Type B pancreatic cell (in vitro differentiated cells): ENCODE measurements around the gene EPHA6. TPM values are rescaled to one million over a fixed set of nuclear protein-coding genes. Genes with fewer than 3 reads are reported as not detected.
A peak's percentile ranks its signal among the peaks of the same experiment; 100 is the strongest.

Source experiments
- DNase-seq: peaks from one replicate; pipeline ENCODE4 v3.0.0; 2021; ENCODE audit warnings: mixed read lengths; ENCODE audit not compliant: unreplicated experiment; ENCODE audit errors: extremely low spot score
- H3K27ac Mint-ChIP-seq: 2 replicates; pipeline ENCODE4 v1.8.0; 2021; ENCODE audit warnings: mild to moderate bottlenecking, mixed read lengths
- H3K27me3 Mint-ChIP-seq: 2 replicates; pipeline ENCODE4 v1.8.0; 2021; ENCODE audit warnings: mixed read lengths
- H3K36me3 Mint-ChIP-seq: 2 replicates; pipeline ENCODE4 v1.8.0; 2021; ENCODE audit warnings: mixed read lengths
- H3K4me1 Mint-ChIP-seq: one replicate; pipeline ENCODE4 v1.8.0; 2021; ENCODE audit warnings: mixed read lengths; ENCODE audit not compliant: unreplicated experiment
- H3K4me3 Mint-ChIP-seq: 2 replicates; pipeline ENCODE4 v1.8.0; 2021; ENCODE audit warnings: mild to moderate bottlenecking, mixed read lengths
- H3K9me3 Mint-ChIP-seq: 2 replicates; pipeline ENCODE4 v1.8.0; 2021; ENCODE audit warnings: mixed read lengths
- long read RNA-seq: library from polyadenylated mRNA; unstranded; transcript quantifications from one replicate; pipeline ENCODE4 v2.0.0, GENCODE V29; 2020
- total RNA-seq: library from RNA; stranded (reverse); gene quantifications from 2 replicates; pipeline ENCODE4 v1.2.1, GENCODE V29; 2021; ENCODE audit warnings: low replicate concordance
- TF ChIP-seq, protein P1 (sequence below): fragments of 200-600 bp; sonication (generic); conservative IDR thresholded peaks from 2 replicates; pipeline ENCODE4 v1.5.0; 2021; ENCODE audit warnings: antibody characterized with exemption, mild to moderate bottlenecking

Gene EPHA6
- total RNA-seq: 9.9 and 15.4 TPM in 2 replicates
- long read RNA-seq, partial matches to known transcripts: 2 of 16 reads
- long read RNA-seq, other reads (novel, unspliced or antisense): 13 of 16 reads

GRCh38 chr3:96813820-96814650, at the start of gene EPHA6:
Gene EPHA6, plus strand, starts transcription at chr3:96814594.
- Mint-ChIP-seq H3K27ac (no peak within 1 kb of the TSS), H3K27me3 (peaks cover 31% of the 10 kb centered on the region), H3K4me1 (peaks cover 8% of the 10 kb centered on the region), H3K36me3 (no peaks in the 10 kb centered on the region), H3K9me3 (no peaks in the 10 kb centered on the region), H3K4me3 (peak within 1 kb of the TSS; percentile 85)
- DNase-seq: peak; percentile 78
- TF ChIP-seq, protein P1, sequence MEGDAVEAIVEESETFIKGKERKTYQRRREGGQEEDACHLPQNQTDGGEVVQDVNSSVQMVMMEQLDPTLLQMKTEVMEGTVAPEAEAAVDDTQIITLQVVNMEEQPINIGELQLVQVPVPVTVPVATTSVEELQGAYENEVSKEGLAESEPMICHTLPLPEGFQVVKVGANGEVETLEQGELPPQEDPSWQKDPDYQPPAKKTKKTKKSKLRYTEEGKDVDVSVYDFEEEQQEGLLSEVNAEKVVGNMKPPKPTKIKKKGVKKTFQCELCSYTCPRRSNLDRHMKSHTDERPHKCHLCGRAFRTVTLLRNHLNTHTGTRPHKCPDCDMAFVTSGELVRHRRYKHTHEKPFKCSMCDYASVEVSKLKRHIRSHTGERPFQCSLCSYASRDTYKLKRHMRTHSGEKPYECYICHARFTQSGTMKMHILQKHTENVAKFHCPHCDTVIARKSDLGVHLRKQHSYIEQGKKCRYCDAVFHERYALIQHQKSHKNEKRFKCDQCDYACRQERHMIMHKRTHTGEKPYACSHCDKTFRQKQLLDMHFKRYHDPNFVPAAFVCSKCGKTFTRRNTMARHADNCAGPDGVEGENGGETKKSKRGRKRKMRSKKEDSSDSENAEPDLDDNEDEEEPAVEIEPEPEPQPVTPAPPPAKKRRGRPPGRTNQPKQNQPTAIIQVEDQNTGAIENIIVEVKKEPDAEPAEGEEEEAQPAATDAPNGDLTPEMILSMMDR: peak; percentile 44

DNA sequence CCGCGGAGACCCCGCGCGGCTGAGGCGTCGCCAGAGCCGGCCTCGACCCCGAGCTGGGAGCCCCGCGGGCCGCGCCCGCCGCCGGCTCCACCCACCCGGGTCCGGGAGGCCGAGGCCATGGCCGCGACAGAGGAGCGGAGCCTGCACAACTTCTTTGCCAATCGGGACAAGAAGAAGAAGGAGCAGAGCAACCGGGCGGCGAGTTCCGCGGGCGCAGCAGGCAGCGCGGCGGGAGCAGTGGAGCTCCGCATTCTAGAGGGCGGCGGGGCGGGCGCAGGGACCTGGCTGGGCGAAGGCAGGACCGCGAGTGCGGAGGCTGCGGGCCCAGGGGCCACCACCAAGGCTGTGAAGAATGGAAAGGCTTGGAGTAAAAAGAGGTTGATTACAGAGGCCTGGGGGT, 37.6 kb upstream of the EPHA6 start:
- peaks cover 4% of the 10 kb centered on the region for H3K9me3 Mint-ChIP-seq
- H3K27ac Mint-ChIP-seq: no peak overlapping the region
- DNase-seq: no peak
- TF ChIP-seq, protein P1: no peak
- H3K4me3 Mint-ChIP-seq: no peak overlapping the region
- H3K27me3 Mint-ChIP-seq: no peaks in the 10 kb centered on the region
- no peaks in the 10 kb centered on the region for H3K36me3 Mint-ChIP-seq
- H3K4me1 Mint-ChIP-seq: no peaks in the 10 kb centered on the region

DNA sequence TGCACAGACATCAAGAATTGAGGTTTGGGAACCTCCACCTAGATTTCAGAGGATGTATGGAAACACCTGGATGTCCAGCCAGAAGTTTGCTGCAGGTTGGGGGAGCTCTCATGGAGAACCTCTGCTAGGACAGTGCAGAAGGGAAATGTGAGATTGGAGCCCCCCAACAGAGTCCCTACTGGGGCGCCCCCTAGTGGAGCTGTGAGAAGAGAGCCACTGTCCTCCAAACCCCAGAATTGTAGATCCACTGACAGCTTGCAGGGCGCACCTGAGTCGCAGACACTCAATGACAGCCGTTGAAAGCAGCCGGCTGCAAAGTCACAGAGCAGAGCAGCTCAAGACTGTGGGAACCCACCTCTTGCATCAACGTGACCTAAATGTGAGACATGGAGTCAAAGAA, 34.6 kb upstream of the EPHA6 start:
- TF ChIP-seq, protein P1: peak; percentile 40
- Mint-ChIP-seq H3K27me3 (no peaks in the 10 kb centered on the region), H3K27ac (no peak overlapping the region), H3K4me1 (no peaks in the 10 kb centered on the region), H3K36me3 (no peaks in the 10 kb centered on the region), H3K4me3 (no peak overlapping the region), H3K9me3 (peaks cover 4% of the 10 kb centered on the region)
- DNase-seq: no peak

DNA sequence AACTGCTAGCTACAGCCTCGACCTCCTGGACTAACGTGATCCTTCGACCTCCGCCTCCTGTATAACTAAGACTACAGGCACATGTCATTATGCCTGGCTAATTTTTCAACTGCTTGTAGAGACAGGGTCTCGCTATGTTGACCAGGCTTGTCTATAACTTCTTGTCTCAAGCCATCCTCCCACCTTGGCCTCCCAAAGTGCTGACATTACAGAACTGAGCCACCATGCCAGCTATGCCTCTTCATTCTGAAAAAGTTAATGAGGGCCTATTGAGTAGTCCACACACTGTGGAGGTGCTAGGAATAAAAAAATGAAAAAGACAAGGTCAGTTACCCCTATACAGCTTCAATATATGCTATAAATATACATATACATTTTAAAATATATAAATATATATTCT, 18.3 kb upstream of the EPHA6 start:
- no peak for DNase-seq
- no peaks in the 10 kb centered on the region for H3K9me3 Mint-ChIP-seq
- TF ChIP-seq, protein P1: no peak
- no peak overlapping the region for H3K4me3 Mint-ChIP-seq
- H3K27me3 Mint-ChIP-seq: no peaks in the 10 kb centered on the region
- no peaks in the 10 kb centered on the region for H3K36me3 Mint-ChIP-seq
- H3K27ac Mint-ChIP-seq: no peak overlapping the region
- no peaks in the 10 kb centered on the region for H3K4me1 Mint-ChIP-seq

DNA sequence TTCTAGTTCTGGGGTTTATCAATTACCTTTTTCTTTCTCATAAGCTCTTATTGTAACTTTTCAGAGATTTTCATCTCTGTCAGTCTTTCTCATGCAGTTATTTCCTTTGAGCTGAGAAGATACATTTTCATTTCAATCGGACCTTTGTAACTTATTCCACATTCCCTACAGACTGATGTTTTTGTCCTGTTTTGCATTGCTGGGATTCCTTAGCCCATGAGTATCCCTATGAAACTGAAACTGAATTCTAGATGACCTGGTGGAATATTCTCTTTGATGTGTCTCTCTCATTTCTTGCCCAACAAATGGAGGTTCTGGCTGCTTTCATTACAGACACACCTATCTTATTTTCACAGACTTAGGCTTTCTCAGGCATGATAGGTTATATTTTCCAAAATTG, 10.5 kb upstream of the EPHA6 start:
- Mint-ChIP-seq H3K4me3 (no peak overlapping the region), H3K9me3 (no peaks in the 10 kb centered on the region), H3K27me3 (peaks cover 4% of the 10 kb centered on the region), H3K36me3 (no peaks in the 10 kb centered on the region), H3K27ac (no peak overlapping the region), H3K4me1 (no peaks in the 10 kb centered on the region)
- TF ChIP-seq, protein P1: no peak
- no peak for DNase-seq
